Nephron progenitor cell (in vitro differentiated cells): ENCODE results near the gene COL5A2.

Experiments
- DNase-seq: peaks from one replicate; pipeline ENCODE4 v3.0.0; 2021
- H3K27ac Mint-ChIP-seq: 2 replicates; pipeline ENCODE4 v1.8.0; 2021; ENCODE audit warnings: mild to moderate bottlenecking, moderate library complexity, mixed read lengths
- H3K27me3 Mint-ChIP-seq: 2 replicates; pipeline ENCODE4 v1.8.0; 2021; ENCODE audit warnings: mild to moderate bottlenecking, low read depth, mixed read lengths; ENCODE audit not compliant: poor library complexity
- H3K36me3 Mint-ChIP-seq: 2 replicates; pipeline ENCODE4 v1.8.0; 2021; ENCODE audit warnings: low read depth, mixed read lengths
- H3K4me1 Mint-ChIP-seq: 2 replicates; pipeline ENCODE4 v1.8.0; 2021; ENCODE audit warnings: mixed read lengths
- H3K4me3 Mint-ChIP-seq: 2 replicates; pipeline ENCODE4 v1.8.0; 2021; ENCODE audit warnings: mild to moderate bottlenecking, moderate library complexity, mixed read lengths
- H3K9me3 Mint-ChIP-seq: 2 replicates; pipeline ENCODE4 v1.8.0; 2021; ENCODE audit warnings: mild to moderate bottlenecking, moderate library complexity, mixed read lengths
- CTCF ChIP-seq: fragments of 200-600 bp; sonication (generic); IDR thresholded peaks from 2 replicates; pipeline ENCODE4 v1.5.0; 2021; ENCODE audit warnings: antibody characterized with exemption

COL5A2 gene

GRCh38 chr2:189015359-189015758, 164.2 kb downstream of the COL5A2 start:
- Mint-ChIP-seq H3K36me3 (no peaks in the 10 kb centered on the region), H3K27ac (no peak overlapping the region), H3K27me3 (no peaks in the 10 kb centered on the region), H3K9me3 (no peaks in the 10 kb centered on the region), H3K4me1 (no peaks in the 10 kb centered on the region), H3K4me3 (no peak overlapping the region)
- DNase-seq = no peak
- TF ChIP-seq CTCF = no peak

- no peak for DNase-seq
- no peaks in the 10 kb centered on the region for H3K36me3 Mint-ChIP-seq
- no peaks in the 10 kb centered on the region for H3K9me3 Mint-ChIP-seq
- no peaks in the 10 kb centered on the region for H3K27me3 Mint-ChIP-seq
- no peaks in the 10 kb centered on the region for H3K4me1 Mint-ChIP-seq
- TF ChIP-seq CTCF = no peak
- H3K27ac Mint-ChIP-seq = no peak overlapping the region
- H3K4me3 Mint-ChIP-seq = no peak overlapping the region
Observed at GRCh38 chr2:189014449-189015138, 165.0 kb downstream of the COL5A2 start.

- no peaks in the 10 kb centered on the region for H3K9me3 Mint-ChIP-seq
- no peak for DNase-seq
- H3K27ac Mint-ChIP-seq = no peak overlapping the region
- no peaks in the 10 kb centered on the region for H3K4me1 Mint-ChIP-seq
- no peak overlapping the region for H3K4me3 Mint-ChIP-seq
- no peaks in the 10 kb centered on the region for H3K27me3 Mint-ChIP-seq
- H3K36me3 Mint-ChIP-seq = no peaks in the 10 kb centered on the region
- TF ChIP-seq CTCF = no peak
Observed at GRCh38 chr2:189013671-189014448, 165.7 kb downstream of the COL5A2 start.

GRCh38 chr2:189013031-189013430, 166.5 kb downstream of the COL5A2 start:
- no peak for DNase-seq
- Mint-ChIP-seq H3K4me3 (no peak overlapping the region), H3K27ac (no peak overlapping the region), H3K27me3 (no peaks in the 10 kb centered on the region), H3K36me3 (peaks cover 6% of the 10 kb centered on the region), H3K4me1 (no peaks in the 10 kb centered on the region), H3K9me3 (no peaks in the 10 kb centered on the region)
- TF ChIP-seq CTCF = no peak

- Mint-ChIP-seq H3K9me3 (no peaks in the 10 kb centered on the region), H3K4me1 (no peaks in the 10 kb centered on the region), H3K36me3 (peaks cover 11% of the 10 kb centered on the region), H3K4me3 (no peak overlapping the region), H3K27ac (no peak overlapping the region), H3K27me3 (no peaks in the 10 kb centered on the region)
- TF ChIP-seq CTCF = no peak
- DNase-seq = no peak
Observed at GRCh38 chr2:189012351-189012750, 167.2 kb downstream of the COL5A2 start.
